ENCODE measurements around the gene DGKH. TPM values are rescaled to one million over a fixed set of nuclear protein-coding genes. Genes with fewer than 3 reads are reported as not detected.

The DGKH gene
- total and polyA plus RNA-seq, 2 experiments from 2014 or later: 3.6 to 7.2 TPM

DNA sequence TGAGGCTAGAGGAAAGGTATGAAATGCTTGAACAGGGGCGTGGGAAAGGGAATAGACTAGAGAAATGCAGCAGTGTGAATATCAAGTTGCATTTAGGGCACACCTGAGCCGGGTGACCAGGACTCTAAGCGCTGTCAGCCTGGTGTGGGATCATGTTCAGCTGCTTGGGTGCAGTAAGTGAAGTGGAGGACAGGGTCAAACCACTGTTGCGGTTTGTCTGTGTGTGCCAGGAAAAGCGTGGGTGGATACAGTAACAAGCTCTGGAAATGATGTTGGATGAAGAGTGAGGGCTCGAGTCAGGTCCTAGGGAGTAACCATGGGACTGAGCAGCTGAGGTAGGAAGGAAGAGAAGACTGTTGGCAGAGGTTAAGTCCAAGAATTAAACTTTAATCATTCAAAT lies 15.8 kb downstream of the DGKH start:
- Histone ChIP-seq H3K79me2 (peaks cover 16% of the 10 kb centered on the region), H2AFZ (no peak overlapping the region), H3K36me3 (replicated peaks; ENCODE audit: insufficient read depth, low read depth) (no peaks in the 10 kb centered on the region), H3K9me3 (ENCODE audit: low read depth) (no peaks in the 10 kb centered on the region), H3K9me2 (replicated peaks; ENCODE audit: insufficient read depth) (no peaks in the 10 kb centered on the region), H3K27me3 (no peaks in the 10 kb centered on the region), H3K4me2 (no peak overlapping the region), H3K27ac (no peak overlapping the region), H4K20me1 (ENCODE audit: insufficient read depth, poor library complexity, severe bottlenecking) (no peaks in the 10 kb centered on the region), H3K4me3 (no peak overlapping the region), H3K4me1 (ENCODE audit: insufficient read depth) (peaks cover 7% of the 10 kb centered on the region)
- TF ChIP-seq EZH2 (IDR thresholded peaks at IDR 0.05; ENCODE audit: borderline replicate concordance) (no peak), EZH2phosphoT487 (IDR thresholded peaks at IDR 0.05; ENCODE audit: low read depth, severe bottlenecking, unreplicated experiment) (no peak), CTCF (IDR thresholded peaks at IDR 0.05; ENCODE audit: poor library complexity) (no peak)
- 88% methylated on average over 6 of the region's 6 CpGs for WGBS (ENCODE audit: low lambda C conversion rate, missing lambda C conversion rate)
- no peak for DNase-seq (ENCODE audit: low spot score)

DNA sequence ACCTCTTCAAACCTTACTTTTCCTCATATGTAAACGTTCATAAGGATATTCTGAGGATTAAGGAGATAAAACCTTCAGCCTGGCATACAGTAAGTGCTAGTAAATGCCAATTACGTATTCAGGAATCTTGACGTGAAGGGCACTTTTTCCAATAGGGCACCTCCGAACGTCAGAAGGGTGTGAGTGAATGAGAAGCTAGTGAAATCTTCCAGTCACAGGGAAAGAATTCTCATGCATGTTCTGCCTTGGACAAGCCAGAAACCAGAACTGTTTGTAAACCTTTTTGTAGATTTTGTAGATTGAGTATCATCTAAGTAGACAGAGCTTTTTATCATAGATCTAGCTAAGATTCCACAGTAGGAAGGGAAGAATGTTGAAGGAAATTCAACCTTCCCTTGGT lies 16.5 kb downstream of the DGKH start:
- H3K4me3 ChIP-seq: no peak overlapping the region
- no peaks in the 10 kb centered on the region for H4K20me1 ChIP-seq (ENCODE audit: insufficient read depth, poor library complexity, severe bottlenecking)
- WGBS (ENCODE audit: low lambda C conversion rate, missing lambda C conversion rate): 60% methylated on average over 5 of the region's 5 CpGs
- H3K9me2 ChIP-seq (replicated peaks; ENCODE audit: insufficient read depth): no peaks in the 10 kb centered on the region
- no peak overlapping the region for H3K4me2 ChIP-seq
- H3K79me2 ChIP-seq: peaks cover 16% of the 10 kb centered on the region
- H3K27ac ChIP-seq: peak overlapping the region; percentile 22
- no peak for TF ChIP-seq CTCF (IDR thresholded peaks at IDR 0.05; ENCODE audit: poor library complexity)
- no peak for TF ChIP-seq EZH2 (IDR thresholded peaks at IDR 0.05; ENCODE audit: borderline replicate concordance)
- TF ChIP-seq EZH2phosphoT487 (IDR thresholded peaks at IDR 0.05; ENCODE audit: low read depth, severe bottlenecking, unreplicated experiment): no peak
- no peaks in the 10 kb centered on the region for H3K36me3 ChIP-seq (replicated peaks; ENCODE audit: insufficient read depth, low read depth)
- H3K27me3 ChIP-seq: no peaks in the 10 kb centered on the region
- DNase-seq (ENCODE audit: low spot score): no peak
- H2AFZ ChIP-seq: no peak overlapping the region
- no peaks in the 10 kb centered on the region for H3K9me3 ChIP-seq (ENCODE audit: low read depth)
- peaks cover 7% of the 10 kb centered on the region for H3K4me1 ChIP-seq (ENCODE audit: insufficient read depth)

DNA sequence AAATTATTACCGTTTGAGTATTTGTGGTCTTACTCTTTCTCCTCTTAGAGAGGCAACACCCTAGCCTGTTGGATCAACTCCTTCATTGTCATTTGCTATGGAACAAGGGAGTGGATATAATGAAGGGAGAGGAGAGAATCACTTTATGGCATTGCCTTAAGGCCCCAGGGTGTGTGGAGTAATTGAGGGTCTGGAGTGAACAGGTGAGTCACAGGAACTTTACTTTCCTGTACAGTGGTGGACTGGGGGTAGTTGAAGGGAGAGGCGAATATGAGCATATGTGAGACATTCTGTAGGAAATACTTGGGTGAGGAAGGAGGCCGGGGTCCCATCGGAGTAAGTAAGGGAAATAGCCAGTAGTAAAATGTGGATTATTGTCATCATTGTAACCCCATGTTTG lies 17.0 kb downstream of the DGKH start:
- Histone ChIP-seq H2AFZ (no peak overlapping the region), H3K36me3 (replicated peaks; ENCODE audit: insufficient read depth, low read depth) (no peaks in the 10 kb centered on the region), H3K9me2 (replicated peaks; ENCODE audit: insufficient read depth) (no peaks in the 10 kb centered on the region), H4K20me1 (ENCODE audit: insufficient read depth, poor library complexity, severe bottlenecking) (no peaks in the 10 kb centered on the region), H3K79me2 (peaks cover 16% of the 10 kb centered on the region), H3K9me3 (ENCODE audit: low read depth) (no peaks in the 10 kb centered on the region), H3K27ac (peak overlapping the region; percentile 22), H3K27me3 (no peaks in the 10 kb centered on the region), H3K4me3 (no peak overlapping the region), H3K4me1 (ENCODE audit: insufficient read depth) (peaks cover 7% of the 10 kb centered on the region), H3K4me2 (no peak overlapping the region)
- TF ChIP-seq EZH2phosphoT487 (IDR thresholded peaks at IDR 0.05; ENCODE audit: low read depth, severe bottlenecking, unreplicated experiment) (no peak), EZH2 (IDR thresholded peaks at IDR 0.05; ENCODE audit: borderline replicate concordance) (no peak), CTCF (IDR thresholded peaks at IDR 0.05; ENCODE audit: poor library complexity) (no peak)
- no peak for DNase-seq (ENCODE audit: low spot score)
- WGBS (ENCODE audit: low lambda C conversion rate, missing lambda C conversion rate): 80% methylated on average over 4 of the region's 4 CpGs

- Histone ChIP-seq H3K9me2 (replicated peaks; ENCODE audit: insufficient read depth) (no peaks in the 10 kb centered on the region), H3K4me2 (no peak overlapping the region), H3K9me3 (ENCODE audit: low read depth) (no peaks in the 10 kb centered on the region), H3K4me3 (no peak overlapping the region), H4K20me1 (ENCODE audit: insufficient read depth, poor library complexity, severe bottlenecking) (no peaks in the 10 kb centered on the region), H2AFZ (no peak overlapping the region), H3K79me2 (peaks cover 16% of the 10 kb centered on the region), H3K27ac (no peak overlapping the region), H3K27me3 (no peaks in the 10 kb centered on the region), H3K4me1 (ENCODE audit: insufficient read depth) (peaks cover 9% of the 10 kb centered on the region), H3K36me3 (replicated peaks; ENCODE audit: insufficient read depth, low read depth) (no peaks in the 10 kb centered on the region)
- TF ChIP-seq EZH2 (IDR thresholded peaks at IDR 0.05; ENCODE audit: borderline replicate concordance) (no peak), EZH2phosphoT487 (IDR thresholded peaks at IDR 0.05; ENCODE audit: low read depth, severe bottlenecking, unreplicated experiment) (no peak), CTCF (IDR thresholded peaks at IDR 0.05; ENCODE audit: poor library complexity) (no peak)
- WGBS (ENCODE audit: low lambda C conversion rate, missing lambda C conversion rate): 51% methylated on average over 5 of the region's 5 CpGs
- no peak for DNase-seq (ENCODE audit: low spot score)
Measured at GRCh38 chr13:42066542-42066941, 18.1 kb downstream of the DGKH start.
